ENCODE measurements around the gene KDM4C. TPM values are rescaled to one million over a fixed set of nuclear protein-coding genes. Genes with fewer than 3 reads are reported as not detected.
A peak's percentile ranks its signal among the peaks of the same experiment; 100 is the strongest.

Gene KDM4C
- total and polyA plus RNA-seq, 2 of the 13 experiments (the other 11 are each of a cell fraction or from before 2014, with no cell fraction given), result 19.4 to 23.6 TPM

- TF ChIP-seq ZNF646 (CRISPR knock-in tag; IDR thresholded peaks at IDR 0.05) (no peak), ZBTB3 (CRISPR knock-in tag; IDR thresholded peaks at IDR 0.05; ENCODE audit: borderline replicate concordance, low read depth) (no peak), ZNF354B (CRISPR knock-in tag; IDR thresholded peaks at IDR 0.05) (no peak), HNRNPK (IDR thresholded peaks at IDR 0.05; ENCODE audit: low read depth, low read length, poor library complexity, severe bottlenecking) (no peak), ETV6 (CRISPR knock-in tag; conservative IDR thresholded peaks at IDR 0.05) (no peak), TBP (CRISPR knock-in tag; IDR thresholded peaks at IDR 0.05) (no peak), ZNF225 (CRISPR knock-in tag; IDR thresholded peaks at IDR 0.05) (no peak), SAFB2 (CRISPR knock-in tag; IDR thresholded peaks at IDR 0.05; ENCODE audit: borderline replicate concordance, low read depth) (no peak), RBM22 (optimal IDR thresholded peaks at IDR 0.05; ENCODE audit: low read length) (no peak), ZEB1 (IDR thresholded peaks at IDR 0.05; ENCODE audit: insufficient replicate concordance, low read depth) (no peak), ZNF280B (CRISPR knock-in tag; IDR thresholded peaks at IDR 0.05; ENCODE audit: borderline replicate concordance) (no peak), YY1 (IDR thresholded peaks at IDR 0.05; ENCODE audit: insufficient read depth, insufficient replicate concordance, low read depth, low read length) (no peak), ZNF652 (CRISPR knock-in tag; IDR thresholded peaks at IDR 0.05; ENCODE audit: borderline replicate concordance, low read depth) (0 out of 2 replicates have a peak, but pooled peaks have one; percentile 8), NFYB (CRISPR knock-in tag; IDR thresholded peaks at IDR 0.05) (no peak), ZNF430 (CRISPR knock-in tag; IDR thresholded peaks at IDR 0.05) (no peak), ZNF83 (CRISPR knock-in tag; IDR thresholded peaks at IDR 0.05; ENCODE audit: borderline replicate concordance) (no peak), SMYD3 (CRISPR knock-in tag; IDR thresholded peaks at IDR 0.05) (peak; percentile 53; the same call in 1 of the 2 replicates)
- TF ChIP-seq, protein P1, sequence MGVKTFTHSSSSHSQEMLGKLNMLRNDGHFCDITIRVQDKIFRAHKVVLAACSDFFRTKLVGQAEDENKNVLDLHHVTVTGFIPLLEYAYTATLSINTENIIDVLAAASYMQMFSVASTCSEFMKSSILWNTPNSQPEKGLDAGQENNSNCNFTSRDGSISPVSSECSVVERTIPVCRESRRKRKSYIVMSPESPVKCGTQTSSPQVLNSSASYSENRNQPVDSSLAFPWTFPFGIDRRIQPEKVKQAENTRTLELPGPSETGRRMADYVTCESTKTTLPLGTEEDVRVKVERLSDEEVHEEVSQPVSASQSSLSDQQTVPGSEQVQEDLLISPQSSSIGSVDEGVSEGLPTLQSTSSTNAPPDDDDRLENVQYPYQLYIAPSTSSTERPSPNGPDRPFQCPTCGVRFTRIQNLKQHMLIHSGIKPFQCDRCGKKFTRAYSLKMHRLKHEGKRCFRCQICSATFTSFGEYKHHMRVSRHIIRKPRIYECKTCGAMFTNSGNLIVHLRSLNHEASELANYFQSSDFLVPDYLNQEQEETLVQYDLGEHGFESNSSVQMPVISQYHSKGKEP (CRISPR knock-in tag; IDR thresholded peaks at IDR 0.05), result no peak
- TF ChIP-seq, protein P2, sequence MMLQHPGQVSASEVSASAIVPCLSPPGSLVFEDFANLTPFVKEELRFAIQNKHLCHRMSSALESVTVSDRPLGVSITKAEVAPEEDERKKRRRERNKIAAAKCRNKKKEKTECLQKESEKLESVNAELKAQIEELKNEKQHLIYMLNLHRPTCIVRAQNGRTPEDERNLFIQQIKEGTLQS (CRISPR knock-in tag; IDR thresholded peaks at IDR 0.05), result peak; percentile 57
These were observed 30.6 kb downstream of the KDM4C start (continued) for GRCh38 chr9:6788162-6789016.
